Thyroid gland (tissue), 4 donors: ENCODE data around the gene GNA15.

ENCODE experiments used
- POLR2A ChIP-seq, 2 donors: fragments of 450-650 bp; IDR thresholded peaks; one replicate each; pipeline ENCODE4 v1.6.1; 2017; ENCODE audit warnings: antibody characterized with exemption in 2 of 2, mild to moderate bottlenecking in 2 of 2, moderate library complexity in 1 of 2
- TF ChIP-seq, protein P1 (sequence below), 6 experiments: fragments of 200-600 bp in 3 of 6; fragments of 450-650 bp in 3 of 6; sonication (generic) in 3 of 6; IDR thresholded peaks; one replicate each; pipeline ENCODE4 v1.5.1; 2016 to 2019; ENCODE audit warnings: antibody characterized with exemption in 6 of 6, mild to moderate bottlenecking in 2 of 6, inconsistent platforms in 1 of 6, moderate library complexity in 1 of 6

DNA sequence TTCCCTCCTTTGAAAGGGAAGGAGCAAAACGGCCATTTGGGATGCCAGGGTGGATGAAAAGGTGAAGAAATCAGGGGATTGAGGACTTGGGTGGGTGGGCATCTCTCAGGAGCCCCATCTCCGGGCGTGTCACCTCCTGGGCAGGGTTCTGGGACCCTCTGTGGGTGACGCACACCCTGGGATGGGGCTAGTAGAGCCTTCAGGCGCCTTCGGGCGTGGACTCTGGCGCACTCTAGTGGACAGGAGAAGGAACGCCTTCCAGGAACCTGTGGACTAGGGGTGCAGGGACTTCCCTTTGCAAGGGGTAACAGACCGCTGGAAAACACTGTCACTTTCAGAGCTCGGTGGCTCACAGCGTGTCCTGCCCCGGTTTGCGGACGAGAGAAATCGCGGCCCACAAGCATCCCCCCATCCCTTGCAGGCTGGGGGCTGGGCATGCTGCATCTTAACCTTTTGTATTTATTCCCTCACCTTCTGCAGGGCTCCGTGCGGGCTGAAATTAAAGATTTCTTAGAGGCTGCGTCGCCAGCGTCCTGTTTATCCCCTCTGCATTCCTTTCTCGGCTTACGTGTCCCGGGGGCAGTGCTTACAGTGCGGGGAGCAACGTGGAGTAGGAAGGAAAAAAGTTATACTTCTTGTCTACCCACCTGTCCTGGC is 27.5 kb downstream of the GNA15 start:
- no peak for TF ChIP-seq POLR2A (IDR thresholded peaks at IDR 0.05)
- TF ChIP-seq, protein P1, sequence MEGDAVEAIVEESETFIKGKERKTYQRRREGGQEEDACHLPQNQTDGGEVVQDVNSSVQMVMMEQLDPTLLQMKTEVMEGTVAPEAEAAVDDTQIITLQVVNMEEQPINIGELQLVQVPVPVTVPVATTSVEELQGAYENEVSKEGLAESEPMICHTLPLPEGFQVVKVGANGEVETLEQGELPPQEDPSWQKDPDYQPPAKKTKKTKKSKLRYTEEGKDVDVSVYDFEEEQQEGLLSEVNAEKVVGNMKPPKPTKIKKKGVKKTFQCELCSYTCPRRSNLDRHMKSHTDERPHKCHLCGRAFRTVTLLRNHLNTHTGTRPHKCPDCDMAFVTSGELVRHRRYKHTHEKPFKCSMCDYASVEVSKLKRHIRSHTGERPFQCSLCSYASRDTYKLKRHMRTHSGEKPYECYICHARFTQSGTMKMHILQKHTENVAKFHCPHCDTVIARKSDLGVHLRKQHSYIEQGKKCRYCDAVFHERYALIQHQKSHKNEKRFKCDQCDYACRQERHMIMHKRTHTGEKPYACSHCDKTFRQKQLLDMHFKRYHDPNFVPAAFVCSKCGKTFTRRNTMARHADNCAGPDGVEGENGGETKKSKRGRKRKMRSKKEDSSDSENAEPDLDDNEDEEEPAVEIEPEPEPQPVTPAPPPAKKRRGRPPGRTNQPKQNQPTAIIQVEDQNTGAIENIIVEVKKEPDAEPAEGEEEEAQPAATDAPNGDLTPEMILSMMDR (IDR thresholded peaks at IDR 0.05) = peak; percentile 77 to 97 (median 86)
